A673 (cell line): ENCODE data around the gene HRH3.

Experiments
- EZH2 ChIP-seq: fragments of 200-600 bp; sonication (generic); IDR thresholded peaks from 2 replicates; pipeline ENCODE4 v1.6.1; 2017; ENCODE audit warnings: borderline replicate concordance, low read depth, mild to moderate bottlenecking, mixed read lengths, antibody characterized with exemption, low read length; ENCODE audit not compliant: poor library complexity, severe bottlenecking
- TF ChIP-seq, protein P1 (sequence below): fragments of 300-800, 200-600 bp; sonication (generic); conservative IDR thresholded peaks from 2 replicates; pipeline ENCODE4 v1.5.1; 2017; ENCODE audit warnings: low read depth, mild to moderate bottlenecking, antibody characterized with exemption, low read length, moderate library complexity, mixed read lengths

DNA sequence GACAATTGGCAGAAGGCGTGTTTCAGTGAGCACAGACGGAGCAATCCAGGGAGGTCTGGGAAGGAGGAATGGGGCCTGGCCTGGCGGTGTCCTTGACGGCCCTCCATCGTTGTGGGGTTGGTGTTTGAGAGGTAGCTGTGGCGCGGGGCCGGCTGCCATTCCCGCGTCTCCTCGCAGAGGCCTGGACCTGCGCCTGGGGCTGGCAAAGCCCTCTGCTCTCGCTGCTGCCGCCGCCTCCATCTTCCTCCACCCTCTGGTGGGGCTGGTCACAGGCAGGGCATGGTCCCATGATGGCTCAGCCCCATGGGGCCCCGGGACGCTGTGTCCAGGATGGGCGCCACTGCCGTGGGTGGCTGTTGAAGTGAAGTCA is 25.8 kb upstream of the HRH3 start:
- TF ChIP-seq, protein P1, sequence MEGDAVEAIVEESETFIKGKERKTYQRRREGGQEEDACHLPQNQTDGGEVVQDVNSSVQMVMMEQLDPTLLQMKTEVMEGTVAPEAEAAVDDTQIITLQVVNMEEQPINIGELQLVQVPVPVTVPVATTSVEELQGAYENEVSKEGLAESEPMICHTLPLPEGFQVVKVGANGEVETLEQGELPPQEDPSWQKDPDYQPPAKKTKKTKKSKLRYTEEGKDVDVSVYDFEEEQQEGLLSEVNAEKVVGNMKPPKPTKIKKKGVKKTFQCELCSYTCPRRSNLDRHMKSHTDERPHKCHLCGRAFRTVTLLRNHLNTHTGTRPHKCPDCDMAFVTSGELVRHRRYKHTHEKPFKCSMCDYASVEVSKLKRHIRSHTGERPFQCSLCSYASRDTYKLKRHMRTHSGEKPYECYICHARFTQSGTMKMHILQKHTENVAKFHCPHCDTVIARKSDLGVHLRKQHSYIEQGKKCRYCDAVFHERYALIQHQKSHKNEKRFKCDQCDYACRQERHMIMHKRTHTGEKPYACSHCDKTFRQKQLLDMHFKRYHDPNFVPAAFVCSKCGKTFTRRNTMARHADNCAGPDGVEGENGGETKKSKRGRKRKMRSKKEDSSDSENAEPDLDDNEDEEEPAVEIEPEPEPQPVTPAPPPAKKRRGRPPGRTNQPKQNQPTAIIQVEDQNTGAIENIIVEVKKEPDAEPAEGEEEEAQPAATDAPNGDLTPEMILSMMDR: no peak
- TF ChIP-seq EZH2: no peak
